Pancreas (tissue), 10 donors: ENCODE data around the gene SUPT20HL1. TPM values are rescaled to one million over a fixed set of nuclear protein-coding genes. Genes with fewer than 3 reads are reported as not detected.
"Not testable (repeated sequence)": the region's sequence is repeated elsewhere in the genome, so short reads cannot be mapped to it uniquely, and the experiment has no call there.

Experiments used
- ATAC-seq, 4 donors: fragments of 200-7000 bp; cut with Tn5 transposase; one replicate each; pipeline versions ENCODE4 v1.8.0 to v1.9.1; 2020; ENCODE audit warnings: mild to moderate bottlenecking in 4 of 4, moderate library complexity in 4 of 4
- DNase-seq, 6 donors: peaks; one replicate each; pipeline ENCODE4 v3.0.0-alpha.2; 2020
- FAIRE-seq: peaks from 2 replicates; lab custom pipeline; 2012; peaks lifted over from hg19 to GRCh38; lab: Jason Lieb, UNC
- H3K27ac ChIP-seq, 4 donors: fragments of 200-600 bp; sonication (generic); 1 replicate in 3 of 4; 2 replicates in 1 of 4; pipeline versions ENCODE4 v1.5.0 to v1.8.0; 2020
- H3K27me3 ChIP-seq, 4 donors: fragments of 200-600 bp; one replicate each; pipeline ENCODE4 v1.8.0; 2021
- H3K36me3 ChIP-seq, 3 donors: fragments of 200-600 bp; sonication (generic) in 1 of 3; one replicate each; pipeline versions ENCODE4 v1.5.0 to v1.8.0; 2020 to 2021
- H3K4me1 ChIP-seq, 3 donors: fragments of 200-600 bp; one replicate each; pipeline ENCODE4 v1.8.0; 2021
- H3K4me3 ChIP-seq, 4 donors: fragments of 200-600 bp; sonication (generic) in 2 of 4; one replicate each; pipeline versions ENCODE4 v1.5.0 to v1.8.0; 2020 to 2021
- H3K9me3 ChIP-seq, 4 donors: fragments of 200-600 bp; one replicate each; pipeline ENCODE4 v1.8.0; 2021
- CTCF ChIP-seq, 4 donors: fragments of 200-600 bp; sonication (generic) in 3 of 4; IDR thresholded peaks; one replicate each; pipeline versions ENCODE4 v1.5.0 to v1.8.0; 2021; ENCODE audit warnings: antibody characterized with exemption in 4 of 4
- WGBS, 2 donors: extraction: QIAGEN DNeasy Blood & Tissue Kit; methylation state at CpG; one replicate each; pipeline ENCODE4 v1.1.7; 2013; 5-methylcytosine and 5-hydroxymethylcytosine counted together
- intact Hi-C, 3 donors: fragments of 100-400 bp; cut with DNase I; formaldehyde crosslinking; loops; one replicate each; pipeline versions ENCODE4 v1.11.1 to v1.14.2; 2022
- polyA plus RNA-seq, 2 donors: library from polyadenylated mRNA; stranded (reverse); fragments of 200-250 nt; gene quantifications; one replicate each; pipeline ENCODE4 v1.2.3, GENCODE V29; 2013
- total RNA-seq, 6 donors: library from RNA; stranded (reverse); fragmentation: NEBNext Ultra II Directional in 4 of 6; extraction: Animal tissue kit (Norgen Biotek cat#: 25700) in 4 of 6; gene quantifications; one replicate each; pipeline versions ENCODE4 v1.2.1 to v1.2.4, GENCODE V29; 2021 to 2023
- donor health status: healthy with polysubstance abuse.
- donor health status: DM: no; HTN: no; CAD: no; lungs with moderate emphysema.
- donor health status: DM: no; HTN: no; CAD: no.
- donor health status: control.
- donor health status: control.
- donor health status: Bipolar disorder and iron deficiency.
- donor health status: DM: yes; HTN: yes; CAD: no.
- donor health status: DM: no; HTN: no; CAD: no.
- donor health status: DM: no; HTN: no; CAD: no.
- donor health status: DM: yes; HTN: yes; CAD: no.

SUPT20HL1 gene
- total and polyA plus RNA-seq, 8 donors, result not detected

- DNase-seq, result no peak
- Histone ChIP-seq H3K4me3 (no peak overlapping the region), H3K4me1 (no peaks in the 10 kb centered on the region), H3K9me3 (no peaks in the 10 kb centered on the region), H3K27me3 (peaks cover 0 to 4% (median 0%) of the 10 kb centered on the region in 4 donors), H3K36me3 (no peaks in the 10 kb centered on the region), H3K27ac (no peak overlapping the region)
- FAIRE-seq, result no peak
- WGBS, 2 donors, result 86% methylated on average over 5 of the region's 5 CpGs
- ATAC-seq, result no peak
- intact Hi-C loops, result no loop called here
- no peak for TF ChIP-seq CTCF (IDR thresholded peaks at IDR 0.05)
These were observed 3.9 kb downstream of the SUPT20HL1 start for GRCh38 chrX:24364326-24364725.

- H3K27me3 ChIP-seq, result peaks cover 0 to 4% (median 0%) of the 10 kb centered on the region in 4 donors
- FAIRE-seq, result no peak
- H3K36me3 ChIP-seq, result no peaks in the 10 kb centered on the region
- peak in 1 of 6 donors; percentile 49 for DNase-seq
- H3K27ac ChIP-seq, result no peak overlapping the region
- WGBS, 2 donors, result 85 to 87% methylated on average over 14 of the region's 14 CpGs
- no peak for ATAC-seq
- intact Hi-C loops, result no loop called here
- no peaks in the 10 kb centered on the region for H3K9me3 ChIP-seq
- no peak for TF ChIP-seq CTCF (IDR thresholded peaks at IDR 0.05)
- no peaks in the 10 kb centered on the region for H3K4me1 ChIP-seq
- H3K4me3 ChIP-seq, result no peak overlapping the region
These were observed 4.6 kb downstream of the SUPT20HL1 start for GRCh38 chrX:24364851-24365538.

- H3K4me3 ChIP-seq, intact Hi-C loops, H3K4me1 ChIP-seq, H3K9me3 ChIP-seq, H3K27ac ChIP-seq, FAIRE-seq, ATAC-seq, DNase-seq, H3K27me3 ChIP-seq, H3K36me3 ChIP-seq: not testable (repeated sequence)
- WGBS, 2 donors, result 71 to 79% methylated on average over 3 to 4 of the region's 4 CpGs
These were observed 6.4 kb downstream of the SUPT20HL1 start for GRCh38 chrX:24366762-24367400.

- Histone ChIP-seq H3K27me3 (peaks cover 0 to 10% (median 0%) of the 10 kb centered on the region in 4 donors), H3K9me3 (no peaks in the 10 kb centered on the region), H3K4me3 (no peak overlapping the region), H3K4me1 (no peaks in the 10 kb centered on the region), H3K36me3 (no peaks in the 10 kb centered on the region), H3K27ac (no peak overlapping the region)
- FAIRE-seq (no peak), ATAC-seq (no peak), DNase-seq (no peak)
- 29% methylated on average over 1 of the region's 1 CpG for WGBS, 2 donors
- TF ChIP-seq CTCF (IDR thresholded peaks at IDR 0.05), result no peak
- intact Hi-C loops, result no loop called here
These were observed 9.4 kb downstream of the SUPT20HL1 start for GRCh38 chrX:24369816-24370215.

- peak in 4 of 6 donors; percentile 40 to 67 (median 54) for DNase-seq
- no peaks in the 10 kb centered on the region for H3K9me3 ChIP-seq
- no peak for FAIRE-seq
These were observed 11.0 kb downstream of the SUPT20HL1 start for GRCh38 chrX:24371391-24371972.

More at GRCh38 chrX:24371391-24371972, 11.0 kb downstream of the SUPT20HL1 start:
- no peak overlapping the region for H3K4me3 ChIP-seq
- intact Hi-C loops, result no loop called here
- no peak overlapping the region for H3K27ac ChIP-seq
- WGBS, 2 donors, result 13 to 15% methylated on average over 14 of the region's 14 CpGs
- peaks cover 0 to 10% (median 0%) of the 10 kb centered on the region in 4 donors for H3K27me3 ChIP-seq
- ATAC-seq, result peak; percentile 76 to 90 (median 88)
- H3K4me1 ChIP-seq, result no peaks in the 10 kb centered on the region
- peak; percentile 48 to 80 (median 66) for TF ChIP-seq CTCF (IDR thresholded peaks at IDR 0.05)
- no peaks in the 10 kb centered on the region for H3K36me3 ChIP-seq
